HG03521 (cell line): ENCODE data around the gene MSX2.

Experiments used
- ATAC-seq: cut with Tn5 transposase; IDR thresholded peaks from one replicate; pipeline ENCODE4 v1.9.1; 2021; ENCODE audit warnings: mild to moderate bottlenecking, moderate library complexity; ENCODE audit not compliant: unreplicated experiment

MSX2 gene

GRCh38 chr5:174724484-174725260 lies at the start of gene MSX2:
MSX2 (plus strand) TSS chr5:174724582; CDS start chr5:174724660, 78 bp downstream.
- ATAC-seq, result no peak

DNA sequence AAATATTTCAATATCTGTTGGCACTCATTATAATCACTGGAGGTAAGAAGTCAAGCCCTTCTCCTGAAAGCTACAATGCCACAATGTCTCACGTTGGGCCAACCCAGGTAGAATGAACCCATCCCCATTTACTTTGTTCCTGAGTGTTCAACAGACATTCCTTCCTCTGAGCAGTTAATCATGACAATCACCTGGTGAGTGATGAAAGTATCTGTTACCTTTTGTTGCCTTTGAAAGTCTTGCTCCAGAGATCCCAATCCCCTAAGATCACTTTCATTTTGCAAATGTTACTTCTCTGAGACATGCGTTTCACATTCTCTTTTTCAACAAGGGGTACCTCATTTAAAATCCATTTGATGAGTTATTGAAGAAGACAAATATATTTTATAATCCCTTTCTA lies 49.3 kb upstream of the MSX2 start:
- ATAC-seq, result no peak

GRCh38 chr5:174675916-174676315 lies 48.5 kb upstream of the MSX2 start:
- ATAC-seq, result no peak

DNA sequence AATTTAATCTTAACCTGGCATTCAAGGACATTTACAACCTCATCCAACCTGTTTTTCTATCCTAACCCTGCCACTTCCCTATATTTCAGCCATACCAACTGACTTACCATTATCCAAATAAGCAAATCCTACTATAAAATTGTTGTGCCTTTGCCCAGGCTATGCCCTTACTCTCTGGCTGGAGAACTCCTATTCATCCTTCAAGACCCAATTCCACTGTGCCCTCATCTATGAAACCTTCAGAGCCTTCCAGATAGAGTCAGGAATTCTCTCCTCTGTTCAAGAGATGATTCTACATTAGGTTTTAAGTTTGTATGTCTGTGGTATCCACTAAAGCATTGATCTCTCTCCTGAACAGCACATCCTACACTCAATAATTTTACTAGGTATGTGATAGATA lies 46.3 kb upstream of the MSX2 start:
- no peak for ATAC-seq

GRCh38 chr5:174680901-174681565 lies 43.3 kb upstream of the MSX2 start:
- ATAC-seq, result no peak

GRCh38 chr5:174687503-174687902 lies 36.9 kb upstream of the MSX2 start:
- ATAC-seq, result no peak

GRCh38 chr5:174688441-174689354 lies 35.7 kb upstream of the MSX2 start:
- no peak for ATAC-seq

GRCh38 chr5:174690271-174690670 lies 34.1 kb upstream of the MSX2 start:
- ATAC-seq, result no peak

DNA sequence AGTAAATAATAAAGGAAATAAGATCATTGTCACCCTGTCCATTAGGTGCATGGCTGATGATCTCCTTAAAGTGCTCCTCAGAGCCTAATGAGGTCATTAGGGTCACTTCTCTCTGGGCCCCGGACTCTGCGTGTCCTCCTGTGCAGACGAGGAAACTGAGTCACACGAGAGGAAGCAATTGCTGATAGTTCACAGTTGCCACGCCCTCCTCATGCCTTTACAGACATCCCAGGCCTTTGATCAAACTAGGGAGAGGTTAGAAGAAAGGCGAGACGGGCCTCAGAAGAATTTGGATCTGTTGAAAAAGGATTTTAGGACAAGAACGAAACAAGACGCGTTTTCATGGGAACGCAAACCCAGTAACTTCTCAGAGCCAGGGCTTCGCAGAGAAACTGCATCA lies 32.0 kb upstream of the MSX2 start:
- no peak for ATAC-seq

GRCh38 chr5:174692982-174693422 lies 31.4 kb upstream of the MSX2 start:
- ATAC-seq, result no peak

DNA sequence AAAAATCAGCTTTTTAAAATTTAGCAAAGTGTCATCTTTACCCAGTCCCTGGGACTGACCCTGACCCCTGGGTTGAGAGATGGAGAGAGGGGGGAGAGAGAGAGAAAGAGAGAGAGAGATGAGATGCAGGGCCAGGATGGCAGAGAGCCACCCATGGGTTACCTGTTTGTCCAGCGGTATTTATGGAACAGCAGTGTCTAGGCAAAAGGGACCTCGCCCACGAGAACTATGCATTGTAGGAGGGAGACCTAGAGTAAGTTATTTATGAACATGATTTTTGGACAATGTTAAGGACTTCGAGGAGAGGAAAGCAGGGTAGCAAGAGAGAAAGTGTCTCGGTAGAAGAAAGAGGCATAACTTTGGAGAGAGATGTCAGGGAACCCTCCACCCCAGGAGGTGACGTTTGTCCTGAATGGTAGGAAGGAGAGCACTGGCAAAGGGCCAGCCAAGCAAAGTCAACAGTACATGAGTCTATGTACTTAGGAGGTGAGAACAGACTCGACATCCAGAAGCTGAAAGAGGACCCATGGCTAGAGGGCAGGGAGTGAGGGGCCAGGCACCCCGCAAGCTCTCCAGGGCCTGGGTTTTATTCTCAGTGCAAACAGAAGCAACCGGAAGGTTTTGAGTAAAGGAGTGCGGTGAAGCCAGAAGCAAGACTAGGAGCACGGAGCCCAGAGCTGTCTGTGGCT lies 30.5 kb upstream of the MSX2 start:
- no peak for ATAC-seq

DNA sequence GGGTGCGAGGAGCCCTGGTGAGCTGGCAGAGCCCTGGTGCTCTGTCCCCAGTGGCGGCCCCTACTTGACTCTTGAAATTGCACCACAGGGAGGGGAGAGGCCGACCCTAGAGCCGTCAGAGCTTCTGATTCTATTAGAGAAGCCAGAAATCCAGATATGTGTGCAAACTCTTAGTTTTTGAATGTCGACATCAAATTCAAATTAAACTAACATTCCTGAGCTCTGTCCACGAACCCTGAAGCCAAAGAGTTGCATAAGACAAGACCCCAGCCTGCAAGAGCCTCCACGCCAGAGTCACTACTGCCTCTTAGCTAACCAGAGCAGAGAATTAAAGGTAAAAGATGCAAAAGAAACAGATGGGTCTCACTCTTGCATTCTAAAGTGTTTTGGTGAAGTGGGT lies 29.8 kb upstream of the MSX2 start:
- ATAC-seq, result no peak

DNA sequence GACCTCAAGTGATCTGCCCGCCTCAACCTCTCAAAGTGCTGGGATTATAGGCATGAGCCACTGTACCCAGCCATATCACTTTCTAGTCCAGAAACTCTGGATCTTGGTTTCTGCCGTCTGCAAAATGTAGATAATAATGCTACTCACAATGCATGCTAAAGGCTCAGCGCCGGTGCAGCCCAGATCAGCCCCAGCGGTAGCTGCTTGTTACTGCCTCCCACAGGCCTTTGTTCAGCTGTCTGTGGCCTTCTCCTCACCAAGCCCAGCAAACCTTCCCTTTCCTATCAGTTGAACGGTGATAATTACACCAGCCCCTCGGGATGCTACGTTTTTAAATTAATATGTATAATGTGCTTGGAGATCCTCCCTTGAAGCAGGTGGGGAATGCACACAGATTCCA lies 26.2 kb upstream of the MSX2 start:
- ATAC-seq, result no peak

- ATAC-seq, result no peak
Observed at GRCh38 chr5:174699131-174699530, 25.3 kb upstream of the MSX2 start.

DNA sequence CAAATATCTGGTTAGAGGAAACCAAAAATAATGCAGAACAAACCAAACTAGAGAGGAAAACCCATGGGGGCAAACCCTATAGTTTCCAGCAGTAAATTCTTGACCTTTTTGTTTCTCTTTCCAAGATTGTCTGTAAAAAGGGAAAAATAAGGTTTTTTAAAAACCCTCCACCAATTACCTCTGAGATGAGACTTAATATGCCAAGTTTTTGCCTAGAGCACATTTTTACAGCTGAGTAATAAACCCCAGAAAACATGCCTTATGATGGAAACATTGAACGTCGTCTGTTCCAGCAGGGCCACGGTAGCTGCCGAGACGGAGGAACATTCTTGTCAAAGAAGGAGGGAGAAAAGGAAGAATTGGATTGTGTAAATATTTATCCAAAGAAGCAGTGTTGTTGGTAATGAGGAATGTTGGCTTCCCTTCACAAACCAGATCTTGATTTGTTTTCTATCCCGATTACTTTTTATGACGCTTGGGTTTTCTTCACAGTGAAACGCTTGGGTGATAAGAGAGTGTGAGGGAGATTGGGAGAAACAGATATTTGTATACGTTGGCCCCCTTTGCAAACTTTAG lies 17.3 kb upstream of the MSX2 start:
- ATAC-seq, result no peak

DNA sequence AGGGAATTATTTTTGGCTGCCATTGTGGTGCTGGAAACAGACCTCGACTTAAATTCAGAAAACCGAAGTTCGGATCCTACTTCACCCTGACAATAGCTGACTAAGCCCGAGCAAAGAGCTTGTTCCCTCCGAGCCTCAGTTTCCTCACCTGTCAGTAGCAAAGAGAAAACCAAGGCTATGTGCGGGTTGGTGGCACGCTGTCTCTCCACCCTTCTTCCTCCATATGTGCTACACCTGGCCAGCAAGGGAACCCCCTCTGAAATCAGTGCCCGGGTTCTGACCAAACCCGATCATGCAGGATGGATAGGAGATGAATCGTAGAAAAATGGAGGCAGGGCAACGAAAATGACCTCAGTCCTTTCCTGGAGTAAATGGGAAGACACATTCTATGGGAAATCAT lies 16.7 kb upstream of the MSX2 start:
- no peak for ATAC-seq

- ATAC-seq, result no peak
Observed at GRCh38 chr5:174708476-174709207, 15.7 kb upstream of the MSX2 start.

DNA sequence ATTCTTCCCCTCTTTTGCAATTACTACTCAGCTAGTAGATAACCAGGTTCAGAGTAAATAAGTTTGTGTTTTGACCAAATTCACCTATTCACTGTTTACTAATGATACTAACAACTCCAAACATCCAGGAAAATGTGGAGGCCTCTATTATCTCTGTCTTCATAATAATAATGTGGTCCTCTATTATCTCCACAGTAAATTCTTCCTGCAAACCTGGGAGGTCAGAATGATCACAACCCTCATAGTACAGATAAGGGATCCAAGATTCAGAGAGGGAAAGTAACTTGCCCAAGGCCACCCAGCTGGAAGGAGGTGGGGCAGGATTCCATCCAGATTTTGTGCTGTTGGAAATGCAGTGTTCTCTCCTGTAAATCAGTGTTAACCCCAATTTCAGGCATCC lies 9.6 kb upstream of the MSX2 start:
- no peak for ATAC-seq

DNA sequence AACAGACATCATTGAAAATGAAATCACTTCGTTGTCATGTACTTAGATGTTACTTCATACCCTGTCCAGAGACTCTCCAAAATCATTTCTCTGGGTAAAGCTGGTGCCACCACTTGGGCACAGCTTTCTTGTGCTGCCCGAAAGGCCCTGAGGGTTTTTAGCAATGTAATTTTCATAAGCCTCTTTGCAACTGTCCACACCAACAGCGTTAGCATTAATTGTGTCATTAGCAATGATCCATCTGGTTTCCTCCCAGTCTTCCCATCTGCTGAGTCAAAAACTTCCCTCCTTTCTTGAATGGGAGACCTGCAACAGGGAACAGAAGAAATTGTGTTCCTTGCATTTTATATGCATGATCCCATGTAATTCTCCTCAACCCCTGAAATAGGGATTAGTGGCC lies 8.6 kb upstream of the MSX2 start:
- no peak for ATAC-seq
